Measurements from ENCODE around the gene STARD8.

STARD8 gene

DNA sequence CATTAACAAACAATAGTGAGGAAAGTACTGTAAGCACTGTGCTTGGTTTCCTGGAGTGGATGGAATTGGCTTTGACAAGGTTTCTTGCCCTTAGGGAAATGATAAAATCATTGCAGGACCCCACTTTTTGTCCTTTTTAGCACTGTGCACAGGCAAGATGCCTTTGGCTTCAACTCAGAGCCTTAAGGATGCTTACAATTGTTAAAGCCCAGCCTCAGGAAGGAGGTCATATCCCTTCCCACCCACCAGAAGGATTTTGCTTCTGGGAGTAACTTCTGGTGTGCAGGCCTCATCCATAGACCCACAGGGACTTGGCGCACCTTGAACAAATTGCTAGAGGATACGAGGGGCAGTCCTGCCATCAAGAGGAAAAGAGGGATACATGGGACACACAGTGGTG is 44.5 kb downstream of the STARD8 start:
- no peak for DNase-seq

- DNase-seq, result no peak
Measured at GRCh38 chrX:68692651-68693050, 45.2 kb downstream of the STARD8 start.

GRCh38 chrX:68693481-68694434 is 46.3 kb downstream of the STARD8 start:
- DNase-seq, result peak; percentile 66

GRCh38 chrX:68694435-68695205 is 47.2 kb downstream of the STARD8 start:
- no peak for DNase-seq

DNA sequence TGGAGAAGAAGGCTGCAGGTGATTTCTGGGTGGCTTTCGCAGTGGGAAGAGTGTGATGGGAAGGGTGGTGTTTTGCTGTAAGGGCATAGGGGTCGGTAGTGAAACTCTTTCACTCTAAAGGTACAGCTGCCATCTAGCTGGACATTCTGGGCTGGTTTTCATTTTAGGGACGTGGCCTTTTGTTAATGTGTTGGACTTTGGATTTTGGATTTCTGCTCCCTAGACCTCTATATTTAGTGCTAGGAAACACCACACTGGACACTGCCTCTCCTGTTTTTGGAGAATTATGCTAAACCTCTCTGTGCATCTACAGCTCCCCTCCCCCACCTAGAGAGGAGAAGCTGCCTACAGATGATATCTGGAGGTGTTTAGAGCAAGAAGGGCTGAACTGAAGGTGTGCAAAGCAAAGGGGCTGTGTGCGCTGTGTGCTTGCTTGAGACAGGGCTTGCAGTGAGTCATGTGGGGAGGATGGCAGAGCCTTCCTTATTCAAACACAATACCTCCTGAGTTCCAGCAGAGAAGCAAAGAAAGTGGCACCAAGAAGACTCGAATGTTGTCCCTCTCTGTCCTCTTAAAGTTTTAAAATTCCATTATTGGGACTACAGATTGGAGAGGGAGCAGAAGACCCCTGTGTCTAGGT is 47.9 kb downstream of the STARD8 start:
- no peak for DNase-seq

DNA sequence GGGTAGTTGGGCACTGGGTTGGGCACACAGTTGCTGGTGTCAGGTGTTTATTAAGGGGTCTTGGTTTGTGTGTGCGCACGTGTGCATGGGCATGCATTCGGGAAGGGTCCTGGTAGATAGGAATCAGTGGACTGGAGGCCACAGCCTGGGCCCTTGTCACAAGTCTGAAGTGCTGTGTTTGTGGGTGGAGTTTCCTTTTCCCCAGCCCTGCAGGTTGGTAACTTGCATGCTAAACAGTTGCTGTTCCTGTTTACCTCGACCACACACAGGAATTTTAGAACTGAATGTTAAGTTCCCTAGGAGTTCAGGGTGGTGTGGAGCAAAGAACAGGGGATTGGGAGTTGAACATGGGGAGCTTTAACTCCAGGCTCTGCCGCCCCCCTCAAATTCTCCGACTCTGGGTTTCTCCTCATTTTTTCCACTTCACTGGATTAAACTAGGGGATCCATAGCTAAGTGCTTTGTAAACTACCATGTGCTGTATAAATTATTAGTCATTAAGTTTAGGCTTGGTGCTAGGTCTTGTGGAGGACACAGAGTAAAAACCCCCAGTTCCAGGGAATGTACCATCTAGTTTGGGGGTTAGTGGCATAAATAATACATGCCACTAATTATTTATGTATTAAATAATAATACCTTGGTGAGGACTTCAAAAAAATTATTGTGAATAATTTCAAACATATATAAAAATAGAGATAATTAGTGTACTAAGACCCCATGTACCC is 49.0 kb downstream of the STARD8 start:
- DNase-seq, result no peak

DNA sequence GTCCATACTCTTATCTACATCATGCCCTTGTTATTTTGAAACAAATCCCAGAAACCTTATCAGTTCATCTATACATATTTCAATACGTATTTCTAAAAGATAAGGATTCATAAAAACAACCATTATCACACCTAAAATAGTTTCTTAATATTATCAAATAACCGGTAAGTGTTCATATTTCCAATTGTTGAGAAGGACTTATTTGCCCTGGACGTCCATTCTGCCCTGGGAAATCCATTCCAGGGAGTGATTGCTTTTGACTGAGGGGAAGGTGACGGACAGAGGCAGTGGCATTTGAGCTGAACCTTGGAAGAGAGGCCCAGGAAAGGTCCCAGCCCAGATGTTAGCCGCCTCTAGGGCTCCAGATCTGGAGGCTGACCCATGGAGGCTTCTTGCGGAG is 49.6 kb downstream of the STARD8 start:
- DNase-seq, result no peak

- no peak for DNase-seq
Measured at GRCh38 chrX:68697465-68698125, 50.1 kb downstream of the STARD8 start.

DNA sequence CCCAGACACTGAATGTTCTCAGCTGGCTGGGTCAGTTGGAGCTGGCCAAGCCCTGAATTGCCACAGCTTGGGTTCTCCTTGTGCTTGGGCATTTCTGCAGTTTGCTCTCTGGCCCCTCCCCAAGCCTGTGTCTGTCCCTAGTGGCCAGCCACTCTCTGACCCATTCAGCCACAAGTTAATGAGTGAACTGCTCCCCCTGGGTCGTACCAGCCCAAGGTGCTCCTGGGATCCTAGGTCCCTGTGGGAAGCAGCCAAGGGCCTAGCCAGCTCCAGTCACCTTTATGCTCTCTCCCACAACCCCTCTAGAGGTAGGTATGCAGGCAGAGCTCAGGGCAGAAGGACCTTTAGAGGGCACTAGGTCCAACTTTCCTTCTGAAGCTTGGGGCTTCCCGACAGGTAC is 51.5 kb downstream of the STARD8 start:
- DNase-seq, result no peak

- DNase-seq, result no peak
Measured at GRCh38 chrX:68699960-68700746, 52.7 kb downstream of the STARD8 start.

- no peak for DNase-seq
Measured at GRCh38 chrX:68703369-68703768, 55.9 kb downstream of the STARD8 start.

DNA sequence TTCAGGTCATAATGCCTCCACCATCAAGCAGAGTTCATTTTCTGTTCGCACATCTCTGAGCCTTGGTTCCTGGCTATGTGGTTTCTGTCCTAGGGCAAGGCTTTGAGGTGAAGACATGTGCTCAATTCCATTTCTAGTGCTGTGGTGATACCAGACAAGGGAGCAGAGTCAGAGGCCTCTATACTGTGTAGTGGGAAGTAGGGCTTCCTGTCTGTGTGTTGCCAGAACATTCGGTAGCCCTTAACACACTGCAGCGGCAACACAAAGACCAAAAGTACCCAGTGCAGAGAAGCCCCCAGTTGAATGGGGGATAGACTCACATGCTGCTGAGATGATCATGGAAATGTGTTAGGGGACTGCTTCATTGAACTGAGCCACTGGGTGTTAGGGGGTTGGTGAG is 56.4 kb downstream of the STARD8 start:
- no peak for DNase-seq

DNA sequence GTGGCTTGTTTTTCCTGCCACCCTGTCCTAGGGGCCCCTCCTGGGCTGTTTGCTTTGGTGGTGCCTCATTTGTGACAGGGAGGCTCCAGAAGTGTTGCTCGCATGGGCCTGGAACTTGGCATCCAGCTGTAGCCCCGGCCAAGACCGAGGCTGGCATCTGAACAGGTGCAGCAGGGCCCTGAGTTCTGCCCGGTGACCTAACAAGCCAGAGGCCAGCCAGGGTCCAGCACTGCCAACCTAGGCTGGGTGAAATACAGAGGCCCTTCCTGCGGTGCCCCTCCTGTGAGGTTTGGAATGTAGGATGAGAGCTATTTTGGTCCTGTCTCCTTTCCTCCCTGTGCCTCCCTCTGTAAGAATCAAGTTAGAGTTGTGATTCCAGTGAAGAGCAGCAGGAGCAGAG is 58.5 kb downstream of the STARD8 start:
- no peak for DNase-seq

DNA sequence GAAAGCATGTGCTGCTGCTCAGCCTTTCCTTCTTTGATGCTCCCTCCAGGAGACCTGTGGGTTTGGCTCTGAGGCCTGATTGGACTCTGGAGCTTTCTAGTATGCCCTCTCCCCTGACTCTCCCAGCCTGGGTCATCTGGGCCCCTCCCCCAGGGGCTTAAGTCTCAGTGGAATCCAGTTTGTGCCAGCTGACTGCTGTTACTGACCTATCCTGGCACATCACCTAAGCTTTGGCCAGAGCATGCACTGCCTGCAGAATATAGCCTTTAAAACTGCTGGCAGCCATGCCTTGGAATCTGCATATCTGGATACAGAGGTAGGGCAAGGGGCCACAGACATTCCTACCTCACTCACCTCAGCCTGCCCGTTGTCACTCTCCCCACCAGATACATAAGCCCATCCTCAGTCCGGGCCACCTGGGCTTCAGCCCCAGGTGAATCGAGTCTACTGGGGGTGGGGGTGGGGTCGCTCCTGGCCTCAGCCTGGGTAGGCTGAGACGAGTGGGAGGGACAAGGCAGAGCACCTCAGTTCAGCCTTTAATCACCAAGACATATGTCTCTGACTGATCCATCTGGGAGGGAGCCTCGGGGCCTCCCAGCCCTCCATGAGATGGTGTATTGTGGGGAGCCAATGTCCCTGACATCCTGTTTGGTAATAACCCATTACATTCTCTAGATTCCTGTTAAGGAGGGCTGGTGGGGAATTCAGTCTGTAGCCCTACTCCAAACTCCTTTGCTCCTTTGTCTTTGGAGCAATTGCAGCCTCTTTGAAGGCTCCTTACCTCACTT is 61.2 kb downstream of the STARD8 start:
- no peak for DNase-seq

DNA sequence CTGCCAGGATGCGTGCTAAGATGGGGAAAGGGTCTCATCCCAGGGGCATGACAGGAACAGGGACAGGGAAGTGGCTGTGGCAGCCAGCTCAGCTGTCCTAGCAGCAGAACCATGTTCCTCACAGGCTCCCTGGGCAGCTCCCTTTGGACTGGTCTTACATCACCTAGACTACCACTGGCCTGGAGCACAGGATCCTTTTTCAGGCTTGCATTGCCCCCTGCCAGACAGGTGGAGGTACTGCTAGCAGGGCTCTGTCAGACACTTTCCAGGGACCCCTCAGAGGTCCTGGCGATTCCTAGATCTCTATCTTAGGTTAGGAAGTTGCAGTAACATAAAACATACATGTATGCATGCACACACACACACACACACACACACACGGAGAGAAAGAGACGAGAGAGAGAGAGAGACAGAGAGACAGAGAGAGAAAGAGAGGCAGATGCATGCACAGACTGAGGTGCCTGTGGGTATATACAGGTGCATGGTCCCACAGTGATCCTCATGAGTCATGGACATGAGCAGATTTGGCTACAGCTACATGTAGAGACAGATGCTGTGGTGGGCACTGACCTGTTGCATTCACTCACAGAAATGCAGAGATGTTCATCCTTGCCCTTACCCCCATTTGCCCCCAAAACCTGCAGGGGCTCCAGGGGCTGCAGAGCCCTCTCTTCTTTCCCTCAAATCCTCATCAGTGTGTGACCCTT is 63.6 kb downstream of the STARD8 start:
- DNase-seq, result no peak

- DNase-seq, result no peak
Measured at GRCh38 chrX:68711845-68712244, 64.4 kb downstream of the STARD8 start.

DNA sequence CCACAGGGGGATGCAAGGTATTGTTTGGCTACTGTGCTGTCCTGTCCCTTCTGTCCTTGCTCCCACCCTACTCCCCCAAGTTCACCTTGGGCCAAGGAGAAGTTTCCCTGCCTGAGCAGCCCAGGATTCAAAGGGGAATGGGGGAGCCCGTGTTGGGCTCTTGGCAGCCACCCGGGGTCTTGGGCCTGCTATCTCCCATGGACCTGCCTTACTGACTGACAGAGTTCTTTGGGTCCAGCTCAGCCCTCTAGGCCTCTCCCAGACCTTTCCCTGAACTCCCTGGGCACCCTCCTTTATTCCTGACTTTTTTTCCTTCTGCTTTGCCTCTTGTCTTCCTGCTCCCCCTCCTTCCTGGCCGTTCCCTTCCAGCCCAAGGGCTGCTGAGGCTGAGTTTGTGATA is 67.4 kb downstream of the STARD8 start:
- no peak for DNase-seq

DNA sequence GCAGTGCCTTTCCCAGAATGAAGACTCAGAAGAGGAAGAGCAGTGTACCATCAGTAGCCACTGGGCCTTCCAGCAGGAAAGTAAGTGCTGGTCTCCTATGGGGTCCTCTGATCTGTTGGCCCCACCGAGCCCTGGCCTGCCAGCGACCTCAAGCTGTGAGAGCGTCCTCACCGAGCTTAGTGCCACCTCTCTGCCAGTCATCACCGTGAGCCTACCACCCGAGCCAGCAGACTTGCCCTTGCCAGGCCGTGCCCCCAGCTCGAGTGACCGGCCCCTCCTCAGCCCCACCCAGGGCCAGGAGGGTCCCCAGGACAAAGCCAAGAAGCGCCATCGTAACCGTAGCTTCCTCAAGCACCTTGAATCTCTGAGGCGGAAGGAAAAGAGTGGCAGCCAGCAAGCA is 69.7 kb downstream of the STARD8 start:
- peak; percentile 3 for DNase-seq

DNA sequence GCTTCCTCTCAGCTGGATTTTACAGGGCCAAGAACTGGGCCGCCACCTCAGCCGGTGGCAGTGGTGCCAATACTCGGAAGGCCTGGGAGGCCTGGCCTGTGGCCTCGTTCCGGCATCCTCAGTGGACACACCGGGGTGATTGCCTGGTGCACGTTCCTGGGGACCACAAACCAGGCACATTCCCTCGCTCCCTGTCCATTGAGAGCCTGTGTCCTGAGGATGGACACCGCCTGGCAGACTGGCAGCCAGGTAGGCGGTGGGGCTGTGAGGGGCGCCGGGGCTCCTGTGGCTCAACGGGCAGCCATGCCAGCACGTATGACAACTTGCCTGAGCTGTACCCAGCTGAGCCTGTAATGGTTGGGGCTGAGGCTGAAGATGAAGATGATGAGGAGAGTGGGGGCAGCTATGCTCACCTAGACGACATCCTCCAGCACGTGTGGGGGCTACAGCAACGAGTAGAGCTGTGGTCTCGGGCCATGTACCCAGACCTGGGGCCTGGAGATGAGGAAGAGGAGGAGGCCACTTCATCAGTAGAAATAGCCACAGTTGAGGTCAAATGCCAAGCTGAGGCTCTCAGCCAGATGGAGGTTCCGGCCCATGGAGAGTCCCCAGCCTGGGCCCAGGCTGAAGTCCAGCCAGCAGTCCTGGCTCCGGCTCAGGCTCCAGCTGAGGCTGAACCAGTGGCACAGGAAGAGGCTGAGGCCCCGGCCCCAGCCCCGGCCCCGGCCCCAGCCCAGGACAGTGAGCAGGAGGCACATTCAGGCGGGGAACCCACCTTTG is 70.4 kb downstream of the STARD8 start:
- DNase-seq, result peak; percentile 6
